ENCODE measurements around the gene GPRASP2.
"Not testable (repeated sequence)": the region's sequence is repeated elsewhere in the genome, so short reads cannot be mapped to it uniquely, and the experiment has no call there.

Gene GPRASP2

GRCh38 chrX:102712216-102712966 lies at the start of gene GPRASP2:
Gene GPRASP2, plus strand, starts transcription at chrX:102712448. Its CDS starts 2,422 bp downstream, at chrX:102714870.
- peak; percentile 63 for DNase-seq

GRCh38 chrX:102663820-102664219 lies 48.4 kb upstream of the GPRASP2 start:
- DNase-seq, result not testable (repeated sequence)

GRCh38 chrX:102667034-102667433 lies 45.2 kb upstream of the GPRASP2 start:
- not testable (repeated sequence) for DNase-seq

GRCh38 chrX:102669526-102669925 lies 42.7 kb upstream of the GPRASP2 start:
- no peak for DNase-seq

GRCh38 chrX:102672856-102673255 lies 39.4 kb upstream of the GPRASP2 start:
- DNase-seq, result no peak

- not testable (repeated sequence) for DNase-seq
Measured at GRCh38 chrX:102677479-102677878, 34.8 kb upstream of the GPRASP2 start.

- DNase-seq, result no peak
Measured at GRCh38 chrX:102684772-102685520, 27.3 kb upstream of the GPRASP2 start.

GRCh38 chrX:102694749-102695148 lies 17.5 kb upstream of the GPRASP2 start:
- DNase-seq, result no peak

- DNase-seq, result no peak
Measured at GRCh38 chrX:102696306-102696705, 15.9 kb upstream of the GPRASP2 start.

- no peak for DNase-seq
Measured at GRCh38 chrX:102697494-102697893, 14.8 kb upstream of the GPRASP2 start.

- DNase-seq, result no peak
Measured at GRCh38 chrX:102708900-102709299, 3.3 kb upstream of the GPRASP2 start.

GRCh38 chrX:102711872-102712215 lies 404 bp upstream of the GPRASP2 start:
- no peak for DNase-seq

- DNase-seq, result no peak
Measured at GRCh38 chrX:102712981-102713625, 855 bp downstream of the GPRASP2 start.

GRCh38 chrX:102714994-102715393 lies 2.7 kb downstream of the GPRASP2 start:
- DNase-seq, result no peak

- no peak for DNase-seq
Measured at GRCh38 chrX:102715967-102716366, 3.7 kb downstream of the GPRASP2 start.

GRCh38 chrX:102720237-102721168 lies 8.3 kb downstream of the GPRASP2 start, which contains the start of gene GPRASP3:
Gene GPRASP3, plus strand, starts transcription at chrX:102720743. Its CDS starts 28,253 bp downstream, at chrX:102748996.
- DNase-seq, result peak; percentile 89

GRCh38 chrX:102721169-102721506 lies 8.9 kb downstream of the GPRASP2 start:
- not testable (repeated sequence) for DNase-seq

- DNase-seq, result no peak
Measured at GRCh38 chrX:102723456-102723855, 11.2 kb downstream of the GPRASP2 start.

- DNase-seq, result no peak
Measured at GRCh38 chrX:102727761-102728160, 15.5 kb downstream of the GPRASP2 start.

- DNase-seq, result no peak
Measured at GRCh38 chrX:102728646-102729045, 16.4 kb downstream of the GPRASP2 start.

GRCh38 chrX:102739657-102740056 lies 27.4 kb downstream of the GPRASP2 start:
- DNase-seq, result no peak

- DNase-seq, result no peak
Measured at GRCh38 chrX:102744307-102744706, 32.1 kb downstream of the GPRASP2 start.

GRCh38 chrX:102745513-102745856 lies 33.2 kb downstream of the GPRASP2 start:
- DNase-seq, result no peak

Data from activated effector memory CD4-positive, alpha-beta T cell treated with anti-CD3 and anti-CD28 coated beads, Interleukin-2, amount 50 U/mL, for 16 hours (primary cell).